Natural killer cell treated with Interleukin-12 subunit alpha and Interleukin-12 subunit beta and Interleukin-15 and Interleukin-18, amount 100 ng/mL, for 72 hours (primary cell): Measurements from ENCODE around the gene MINAR1. TPM values are rescaled to one million over a fixed set of nuclear protein-coding genes. Genes with fewer than 3 reads are reported as not detected.

Source experiments
- ATAC-seq, 2 donors: fragments of 150-1000 bp; cut with Tn5 transposase in 1 of 2; sonication (Bioruptor Pico), chemical (Tn5 transposase) in 1 of 2; 2 replicates each; pipeline ENCODE4 v1.10.0; 2021
- DNase-seq: peaks from one replicate; pipeline ENCODE4 v3.0.0; 2022; ENCODE audit warnings: low spot score
- H3K27ac Mint-ChIP-seq, 2 donors: 1 replicate in 1 of 2; 2 replicates in 1 of 2; pipeline ENCODE4 v1.8.0; 2022; ENCODE audit warnings: mixed read lengths in 2 of 2, mild to moderate bottlenecking in 1 of 2, moderate library complexity in 1 of 2
- H3K27me3 Mint-ChIP-seq, 2 donors: 1 replicate in 1 of 2; 2 replicates in 1 of 2; pipeline ENCODE4 v1.8.0; 2022; ENCODE audit warnings: mixed read lengths in 2 of 2
- H3K36me3 Mint-ChIP-seq: one replicate; pipeline ENCODE4 v1.8.0; 2022; ENCODE audit warnings: mixed read lengths
- H3K4me1 Mint-ChIP-seq, 2 donors: 1 replicate in 1 of 2; 2 replicates in 1 of 2; pipeline ENCODE4 v1.8.0; 2022; ENCODE audit warnings: low read depth in 2 of 2, mixed read lengths in 2 of 2, mild to moderate bottlenecking in 1 of 2
- H3K4me3 Mint-ChIP-seq: one replicate; pipeline ENCODE4 v1.8.0; 2022; ENCODE audit warnings: mixed read lengths
- H3K9me3 Mint-ChIP-seq: 2 replicates; pipeline ENCODE4 v1.8.0; 2022; ENCODE audit warnings: mixed read lengths
- total RNA-seq, 2 donors: library from RNA; stranded (reverse); gene quantifications; one replicate each; pipeline ENCODE4 v1.2.3, GENCODE V29; 2022

Gene MINAR1
- total RNA-seq, 2 donors from 2014 or later = 1.1 to 1.7 TPM

DNA sequence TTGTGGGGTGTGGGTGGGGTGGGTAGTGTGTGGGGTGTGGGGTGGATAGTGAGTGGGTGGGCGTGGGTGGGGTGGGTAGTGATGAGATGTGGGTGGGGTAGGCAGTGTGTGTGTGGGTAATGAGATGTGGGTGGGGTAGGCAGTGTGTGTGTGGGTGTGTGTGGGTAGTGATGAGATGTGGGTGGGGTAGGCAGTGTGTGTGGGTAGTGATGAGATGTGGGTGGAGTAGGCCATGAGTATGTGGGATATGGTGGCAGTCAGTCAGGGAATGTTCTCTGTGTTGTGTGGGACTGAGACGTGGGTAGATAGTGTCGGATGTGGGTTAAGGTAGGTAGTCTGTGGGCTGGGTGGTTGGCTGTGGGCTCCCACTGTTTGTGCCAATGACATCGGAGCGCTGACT, 7.1 kb downstream of the MINAR1 start:
- Mint-ChIP-seq H3K27me3 (peaks cover 11 to 12% of the 10 kb centered on the region in 2 donors), H3K4me3 (no peak overlapping the region), H3K9me3 (peaks cover 6% of the 10 kb centered on the region), H3K4me1 (peaks cover 0 to 4% of the 10 kb centered on the region in 2 donors), H3K27ac (no peak overlapping the region), H3K36me3 (no peaks in the 10 kb centered on the region)
- ATAC-seq (no peak), DNase-seq (no peak)

DNA sequence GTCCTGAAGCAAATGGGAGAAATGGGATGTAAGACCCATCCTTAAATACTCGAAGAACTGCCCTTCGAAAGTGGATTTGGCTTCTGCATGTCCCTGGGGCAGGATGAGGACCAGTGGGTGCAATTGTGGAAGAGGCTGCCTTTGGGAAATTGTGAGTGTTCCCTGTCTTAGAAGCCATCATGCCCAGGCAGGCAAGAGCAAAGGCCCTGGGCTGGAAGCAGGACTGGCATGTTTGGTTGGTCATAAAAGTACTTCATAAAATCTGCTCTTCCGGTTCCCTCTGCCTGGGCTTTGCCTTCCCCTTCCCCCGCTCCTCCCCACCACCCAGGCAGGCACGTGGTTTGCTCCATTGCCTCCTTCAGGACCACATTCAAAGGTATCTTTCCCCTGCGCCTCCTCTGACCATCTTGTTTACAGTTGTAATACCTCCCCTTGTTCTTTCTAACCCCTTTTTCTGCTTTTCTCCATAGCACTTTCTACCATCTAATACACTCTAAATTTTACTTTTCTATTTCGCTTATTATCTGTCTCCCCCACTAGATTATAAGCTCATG, 8.3 kb downstream of the MINAR1 start:
- H3K4me1 Mint-ChIP-seq = peaks cover 0 to 4% of the 10 kb centered on the region in 2 donors
- peaks cover 3 to 5% of the 10 kb centered on the region in 2 donors for H3K27me3 Mint-ChIP-seq
- H3K9me3 Mint-ChIP-seq = peaks cover 6% of the 10 kb centered on the region
- no peak for DNase-seq
- H3K4me3 Mint-ChIP-seq = no peak overlapping the region
- H3K27ac Mint-ChIP-seq = no peak overlapping the region
- ATAC-seq = no peak
- H3K36me3 Mint-ChIP-seq = no peaks in the 10 kb centered on the region

DNA sequence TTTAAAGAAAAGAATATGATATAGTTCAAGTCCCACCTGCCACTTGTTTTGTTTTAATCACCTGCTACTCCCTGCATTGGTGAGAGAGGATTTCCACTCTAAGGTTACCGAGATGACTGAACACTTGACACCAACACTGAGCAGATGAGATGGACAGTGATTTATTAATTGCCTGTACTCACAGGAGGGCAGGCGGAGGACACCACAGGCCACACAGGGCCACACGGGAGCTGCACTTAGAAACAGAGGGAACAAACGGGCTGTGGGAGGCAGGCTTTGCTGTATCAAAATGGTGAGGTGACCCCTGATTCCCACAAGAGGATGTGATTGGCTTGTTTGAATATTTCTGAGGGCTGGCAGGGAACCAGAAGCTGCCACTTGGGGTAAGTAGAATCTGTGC, 10.8 kb downstream of the MINAR1 start:
- Mint-ChIP-seq H3K36me3 (peaks cover 6% of the 10 kb centered on the region), H3K27ac (no peak overlapping the region), H3K4me3 (no peak overlapping the region), H3K27me3 (peaks cover 0 to 13% of the 10 kb centered on the region in 2 donors), H3K9me3 (no peaks in the 10 kb centered on the region), H3K4me1 (no peaks in the 10 kb centered on the region)
- no peak for ATAC-seq
- DNase-seq = no peak

DNA sequence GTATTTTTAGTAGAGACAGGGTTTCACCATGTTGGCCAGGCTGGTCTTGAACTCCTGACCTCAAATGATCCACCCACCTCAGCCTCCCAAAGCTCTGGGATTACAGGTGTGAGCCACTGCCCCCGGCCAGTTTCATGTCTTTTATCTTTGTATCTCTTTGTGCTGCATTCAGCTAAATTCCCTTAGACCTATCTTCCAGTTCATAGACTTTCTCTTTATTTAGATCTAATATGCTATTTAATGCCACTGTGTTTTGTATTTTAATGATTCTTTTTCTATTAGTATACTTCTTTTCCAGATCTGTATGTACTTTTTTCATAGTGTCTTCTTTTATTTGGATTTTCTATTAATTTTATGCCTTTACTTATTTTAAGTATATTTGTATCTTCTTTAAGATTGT, 14.9 kb downstream of the MINAR1 start:
- Mint-ChIP-seq H3K27ac (no peak overlapping the region), H3K27me3 (peaks cover 5 to 29% of the 10 kb centered on the region in 2 donors), H3K36me3 (peaks cover 6% of the 10 kb centered on the region), H3K4me1 (no peaks in the 10 kb centered on the region), H3K9me3 (no peaks in the 10 kb centered on the region), H3K4me3 (no peak overlapping the region)
- DNase-seq = no peak
- ATAC-seq = no peak

DNA sequence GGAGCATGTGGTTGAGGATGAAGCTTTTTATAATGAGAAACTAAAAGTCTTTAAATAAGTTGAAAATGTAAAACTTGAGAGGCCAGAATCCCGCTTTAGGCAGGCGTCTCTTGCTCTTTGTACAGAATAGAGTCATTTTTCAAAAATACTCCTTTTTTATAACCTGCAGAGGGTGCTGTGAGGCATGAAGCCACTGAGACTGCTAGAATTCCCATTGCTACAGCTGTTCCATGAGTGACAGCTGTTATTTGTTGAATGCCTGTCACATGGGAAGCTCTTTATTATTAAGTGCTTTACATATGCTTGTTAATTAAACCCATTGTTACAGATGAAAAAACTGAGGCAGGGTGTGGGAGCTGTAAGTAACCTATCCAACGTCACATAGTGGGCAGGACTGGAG, 18.5 kb downstream of the MINAR1 start:
- Mint-ChIP-seq H3K9me3 (no peaks in the 10 kb centered on the region), H3K27me3 (peaks cover 5 to 29% of the 10 kb centered on the region in 2 donors), H3K4me1 (no peaks in the 10 kb centered on the region), H3K4me3 (no peak overlapping the region), H3K27ac (no peak overlapping the region), H3K36me3 (peaks cover 6% of the 10 kb centered on the region)
- DNase-seq = no peak
- ATAC-seq = no peak

DNA sequence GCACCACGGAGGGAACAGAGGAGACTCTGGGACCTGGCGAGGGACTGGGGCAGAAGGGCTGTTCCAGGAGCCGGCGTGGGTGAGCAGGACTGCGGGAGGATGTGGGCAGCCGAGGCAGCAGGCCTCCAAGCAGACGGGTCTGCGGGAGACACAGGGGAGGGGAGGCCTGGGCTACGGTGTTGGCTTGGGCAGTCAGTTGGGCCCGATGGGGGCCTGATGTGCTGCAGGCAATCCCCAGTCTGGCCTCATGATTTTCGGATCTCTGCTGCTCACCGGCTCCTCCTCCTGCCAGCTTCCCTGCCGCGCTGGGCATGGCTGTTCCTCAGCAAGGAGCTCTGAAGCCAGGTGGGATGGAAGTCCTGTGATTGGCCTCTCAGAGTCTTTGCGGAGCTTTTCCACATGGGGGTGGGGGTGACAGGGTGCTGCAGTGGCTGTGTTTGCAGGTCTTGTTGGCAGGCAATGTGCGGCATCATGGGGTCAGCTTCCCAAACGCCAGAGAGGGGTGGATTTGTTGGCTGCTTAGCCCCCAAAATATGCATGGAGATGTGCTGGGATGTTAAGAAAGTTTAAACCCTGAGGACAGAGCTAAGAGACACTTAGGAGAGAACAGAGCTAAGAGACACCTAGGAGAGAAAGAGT, 19.3 kb downstream of the MINAR1 start:
- Mint-ChIP-seq H3K9me3 (no peaks in the 10 kb centered on the region), H3K27me3 (peaks cover 5 to 29% of the 10 kb centered on the region in 2 donors), H3K36me3 (peaks cover 6% of the 10 kb centered on the region), H3K4me1 (no peaks in the 10 kb centered on the region), H3K27ac (no peak overlapping the region), H3K4me3 (no peak overlapping the region)
- ATAC-seq (no peak), DNase-seq (no peak)

DNA sequence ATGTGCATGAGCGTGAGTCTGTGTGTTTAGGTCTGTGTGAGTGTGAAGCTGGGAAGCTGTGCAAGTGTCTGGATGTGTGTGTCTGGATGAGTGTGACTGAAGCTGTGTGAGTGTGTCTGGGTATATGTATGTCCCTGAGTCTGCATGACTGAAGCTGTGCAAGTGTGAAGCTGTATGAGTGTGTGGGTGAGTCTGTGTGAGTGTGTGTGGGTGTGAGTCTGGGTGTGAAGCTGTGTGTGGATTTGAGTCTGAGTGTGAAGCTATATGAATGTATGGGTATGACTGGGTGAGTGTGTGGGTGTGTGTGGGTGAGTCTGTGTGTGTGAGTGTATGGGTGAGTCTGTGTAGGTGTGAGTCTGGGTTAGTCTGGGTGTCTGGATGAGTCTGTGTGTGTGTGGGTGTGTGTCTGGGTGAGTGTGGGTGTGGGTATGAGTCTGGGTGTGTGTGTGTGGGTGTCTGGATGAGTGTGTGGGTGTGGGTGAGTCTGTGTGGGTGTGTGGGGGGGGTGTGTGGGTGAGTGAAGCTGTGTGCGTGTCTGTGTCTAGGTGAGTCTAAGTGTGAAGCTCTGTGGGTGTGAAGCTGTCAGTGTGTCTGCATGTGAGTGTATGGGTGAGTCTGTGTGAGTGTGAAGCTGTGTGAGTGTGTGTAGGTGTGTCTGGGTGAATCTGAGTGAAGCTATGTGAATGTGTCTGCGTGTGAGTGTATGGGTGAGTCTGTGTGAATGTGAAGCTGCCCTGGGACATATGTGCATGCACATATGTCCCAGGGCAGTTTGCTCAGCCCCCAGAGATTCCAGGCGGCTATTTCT, 20.3 kb downstream of the MINAR1 start:
- Mint-ChIP-seq H3K4me3 (no peak overlapping the region), H3K4me1 (no peaks in the 10 kb centered on the region), H3K9me3 (no peaks in the 10 kb centered on the region), H3K27me3 (peaks cover 5 to 21% of the 10 kb centered on the region in 2 donors), H3K27ac (no peak overlapping the region), H3K36me3 (no peaks in the 10 kb centered on the region)
- ATAC-seq (peak; percentile 32 to 41), DNase-seq (no peak)

DNA sequence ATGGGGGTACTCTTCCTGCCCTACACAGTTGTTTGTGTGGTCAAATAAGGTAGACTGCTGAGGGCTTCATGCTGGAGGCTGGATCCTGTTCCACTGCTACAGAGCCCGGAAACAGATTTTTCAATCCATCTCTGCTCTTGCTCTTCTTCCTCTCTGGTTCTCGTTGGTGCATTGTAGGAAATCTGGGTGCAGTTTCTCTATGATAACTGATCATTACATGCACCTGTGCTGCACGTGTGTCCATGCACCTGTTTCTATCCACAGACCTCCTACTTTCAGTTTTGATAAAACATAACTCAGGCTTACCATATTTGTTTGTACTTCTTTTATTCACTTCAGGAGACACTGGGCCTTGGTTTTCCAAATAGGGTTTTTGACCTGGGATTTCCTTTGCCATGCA, 21.3 kb downstream of the MINAR1 start:
- Mint-ChIP-seq H3K27ac (no peak overlapping the region), H3K4me1 (no peaks in the 10 kb centered on the region), H3K27me3 (peaks cover 5 to 11% of the 10 kb centered on the region in 2 donors), H3K4me3 (no peak overlapping the region), H3K36me3 (no peaks in the 10 kb centered on the region), H3K9me3 (no peaks in the 10 kb centered on the region)
- DNase-seq (no peak), ATAC-seq (no peak)

DNA sequence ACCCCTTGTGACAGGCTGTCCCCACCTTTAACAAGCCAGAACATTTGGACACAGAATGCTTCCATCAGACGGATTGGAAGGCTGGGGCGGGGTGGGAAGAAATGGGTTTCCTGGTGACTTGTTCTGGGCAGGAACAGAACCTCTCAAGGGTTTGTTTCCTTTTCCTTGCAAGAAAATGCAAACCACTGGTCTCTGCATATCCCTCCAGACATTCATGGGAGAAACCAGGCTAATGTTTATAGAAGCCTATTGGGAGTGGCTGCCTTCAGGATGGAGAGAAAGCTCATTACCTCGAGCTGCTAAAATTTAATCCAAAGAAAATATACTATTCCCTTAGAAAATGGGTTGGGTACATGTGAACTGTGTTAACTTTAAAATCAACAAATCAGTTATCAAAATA, 21.9 kb downstream of the MINAR1 start:
- Mint-ChIP-seq H3K9me3 (no peaks in the 10 kb centered on the region), H3K4me1 (no peaks in the 10 kb centered on the region)

DNA sequence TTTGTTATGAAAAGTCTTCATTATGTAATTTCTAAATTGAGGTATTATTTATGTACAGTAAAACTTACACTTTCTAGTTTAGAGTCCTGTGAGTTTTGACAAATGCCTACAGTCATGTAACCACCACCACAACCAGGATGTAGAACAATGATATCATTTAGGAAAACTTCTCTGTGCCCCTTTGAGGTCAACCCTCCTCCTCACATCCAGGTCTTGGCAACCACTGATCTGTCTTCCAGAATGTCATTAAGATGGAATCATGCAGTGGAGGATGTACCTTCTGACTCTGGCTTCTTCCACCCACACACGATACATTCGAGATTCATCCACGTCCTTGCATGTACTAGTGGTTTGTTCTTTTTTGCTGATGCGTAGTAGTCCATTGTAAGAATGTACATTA, 23.2 kb downstream of the MINAR1 start:
- no peak overlapping the region for H3K4me3 Mint-ChIP-seq
- DNase-seq (no peak), ATAC-seq (no peak)
- H3K27me3 Mint-ChIP-seq = peaks cover 0 to under 1% of the 10 kb centered on the region in 2 donors
- no peaks in the 10 kb centered on the region for H3K4me1 Mint-ChIP-seq
- no peaks in the 10 kb centered on the region for H3K9me3 Mint-ChIP-seq
- H3K36me3 Mint-ChIP-seq = no peaks in the 10 kb centered on the region
- no peak overlapping the region for H3K27ac Mint-ChIP-seq

More for the DNA sequence above, 21.9 kb downstream of the MINAR1 start:
- Mint-ChIP-seq H3K27me3 (peaks cover 5 to 8% of the 10 kb centered on the region in 2 donors), H3K4me3 (no peak overlapping the region), H3K36me3 (no peaks in the 10 kb centered on the region), H3K27ac (no peak overlapping the region)
- DNase-seq = no peak
- ATAC-seq = no peak

DNA sequence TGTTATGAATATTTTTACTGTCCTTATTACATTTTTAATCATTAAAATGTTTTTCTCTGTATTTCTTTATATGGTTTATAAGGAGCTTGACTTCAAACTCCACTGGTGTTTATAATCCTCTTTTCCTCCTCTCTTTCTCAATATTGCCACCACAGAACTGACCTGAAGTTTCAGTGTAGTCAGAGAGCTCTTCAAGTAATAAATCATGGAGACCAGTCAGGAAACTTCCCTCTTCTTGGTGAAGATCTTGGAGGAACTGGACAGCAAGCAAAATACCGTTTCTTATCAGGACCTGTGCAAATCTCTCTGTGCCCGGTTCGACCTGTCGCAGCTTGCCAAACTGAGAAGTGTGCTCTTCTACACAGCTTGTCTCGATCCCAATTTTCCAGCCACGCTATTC, 23.8 kb downstream of the MINAR1 start:
- H3K27me3 Mint-ChIP-seq = peaks cover 4 to 6% of the 10 kb centered on the region in 2 donors
- H3K4me1 Mint-ChIP-seq = no peaks in the 10 kb centered on the region
- H3K36me3 Mint-ChIP-seq = no peaks in the 10 kb centered on the region
- ATAC-seq (no peak), DNase-seq (no peak)
- no peak overlapping the region for H3K27ac Mint-ChIP-seq
- no peak overlapping the region for H3K4me3 Mint-ChIP-seq
- H3K9me3 Mint-ChIP-seq = no peaks in the 10 kb centered on the region

DNA sequence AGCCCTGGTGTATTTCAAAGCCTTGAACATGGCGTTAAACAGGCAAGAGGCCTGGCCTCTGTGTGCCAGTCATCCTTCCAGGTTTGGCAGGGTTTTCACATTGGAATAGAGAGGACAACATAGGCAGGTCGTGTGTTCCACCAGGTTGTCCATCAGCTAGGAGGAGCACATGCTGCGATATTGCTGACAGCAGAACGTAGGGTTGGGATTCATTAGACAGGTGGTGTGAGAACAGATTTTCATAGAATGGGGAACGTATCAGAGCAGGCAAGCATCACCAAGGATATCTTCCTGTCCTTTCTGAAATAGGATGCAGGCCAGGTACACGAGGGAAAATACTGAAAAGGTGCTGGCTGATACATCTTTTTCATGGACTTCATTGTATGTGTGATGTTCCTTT, 26.4 kb downstream of the MINAR1 start:
- Mint-ChIP-seq H3K27ac (no peak overlapping the region), H3K36me3 (no peaks in the 10 kb centered on the region), H3K4me3 (no peak overlapping the region), H3K9me3 (no peaks in the 10 kb centered on the region), H3K4me1 (no peaks in the 10 kb centered on the region), H3K27me3 (peaks cover 4 to 6% of the 10 kb centered on the region in 2 donors)
- no peak for DNase-seq
- ATAC-seq = no peak

DNA sequence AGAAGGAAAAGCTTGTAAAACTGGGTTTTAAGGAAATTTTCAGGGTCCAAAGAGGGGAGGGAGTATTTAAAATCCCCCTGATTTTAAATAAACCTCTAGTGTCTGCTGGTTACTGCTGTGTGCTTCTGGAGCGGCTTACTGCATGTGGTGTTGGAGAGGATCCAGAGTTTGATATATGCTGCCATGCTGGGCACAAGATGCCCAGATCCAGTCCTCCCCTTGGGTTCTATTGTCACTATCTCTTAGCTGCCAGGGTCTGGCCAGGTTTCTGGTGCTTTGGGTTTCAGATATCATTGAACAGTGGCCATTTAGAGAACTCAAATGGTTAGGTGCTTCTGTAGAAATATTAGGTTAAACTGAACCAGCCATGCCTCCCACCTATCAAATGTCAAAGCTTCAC, 27.5 kb downstream of the MINAR1 start:
- Mint-ChIP-seq H3K27me3 (peaks cover 4 to 6% of the 10 kb centered on the region in 2 donors), H3K36me3 (no peaks in the 10 kb centered on the region), H3K4me1 (no peaks in the 10 kb centered on the region), H3K27ac (no peak overlapping the region), H3K9me3 (no peaks in the 10 kb centered on the region), H3K4me3 (no peak overlapping the region)
- DNase-seq (no peak), ATAC-seq (no peak)

DNA sequence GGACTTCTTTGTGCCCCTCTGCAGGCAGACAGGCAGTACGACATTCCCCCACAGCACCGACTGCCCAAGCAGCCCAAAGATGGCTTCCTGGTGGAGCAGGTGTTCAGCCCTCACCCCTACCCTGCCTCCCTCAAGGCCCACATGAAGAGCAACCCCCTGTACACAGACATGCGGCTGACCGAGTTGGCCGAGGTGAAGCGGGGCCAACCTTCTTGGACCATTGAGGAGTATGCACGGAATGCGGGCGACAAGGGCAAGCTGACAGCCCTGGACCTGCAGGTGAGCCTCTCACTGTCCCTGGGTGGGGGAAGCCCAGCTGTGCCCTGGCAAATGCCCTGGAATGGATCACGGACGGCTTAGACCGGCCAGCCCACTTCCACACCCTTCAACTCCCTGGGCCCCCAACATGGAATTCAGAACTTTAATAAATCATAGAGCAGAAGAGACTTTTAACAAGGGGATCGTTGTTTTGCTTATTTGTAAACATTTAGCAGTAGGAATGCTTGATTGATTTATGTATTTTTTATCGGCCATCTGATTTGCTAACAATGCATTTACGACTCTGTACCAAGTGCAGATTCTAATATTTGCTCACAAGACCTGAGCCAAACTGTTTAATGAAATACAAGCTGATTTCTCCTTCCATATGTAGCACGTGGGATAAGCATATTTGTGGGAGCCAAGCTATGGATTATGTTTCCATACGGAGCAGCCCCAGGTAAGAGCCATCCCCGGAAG, 31.1 kb downstream of the MINAR1 start:
- Mint-ChIP-seq H3K36me3 (no peaks in the 10 kb centered on the region), H3K4me3 (no peak overlapping the region), H3K9me3 (no peaks in the 10 kb centered on the region), H3K27ac (no peak overlapping the region), H3K4me1 (no peaks in the 10 kb centered on the region), H3K27me3 (peaks cover 4 to 6% of the 10 kb centered on the region in 2 donors)
- ATAC-seq (no peak), DNase-seq (no peak)
